GM12872 (cell line): ENCODE results near the gene TECPR2.

Source experiments
- TF ChIP-seq, protein P1 (sequence below): IDR thresholded peaks from 3 replicates; pipeline ENCODE4 v1.5.1; 2011; ENCODE audit warnings: low read depth, mild to moderate bottlenecking, low read length, moderate library complexity; ENCODE audit not compliant: insufficient read depth

Gene TECPR2, protein sequence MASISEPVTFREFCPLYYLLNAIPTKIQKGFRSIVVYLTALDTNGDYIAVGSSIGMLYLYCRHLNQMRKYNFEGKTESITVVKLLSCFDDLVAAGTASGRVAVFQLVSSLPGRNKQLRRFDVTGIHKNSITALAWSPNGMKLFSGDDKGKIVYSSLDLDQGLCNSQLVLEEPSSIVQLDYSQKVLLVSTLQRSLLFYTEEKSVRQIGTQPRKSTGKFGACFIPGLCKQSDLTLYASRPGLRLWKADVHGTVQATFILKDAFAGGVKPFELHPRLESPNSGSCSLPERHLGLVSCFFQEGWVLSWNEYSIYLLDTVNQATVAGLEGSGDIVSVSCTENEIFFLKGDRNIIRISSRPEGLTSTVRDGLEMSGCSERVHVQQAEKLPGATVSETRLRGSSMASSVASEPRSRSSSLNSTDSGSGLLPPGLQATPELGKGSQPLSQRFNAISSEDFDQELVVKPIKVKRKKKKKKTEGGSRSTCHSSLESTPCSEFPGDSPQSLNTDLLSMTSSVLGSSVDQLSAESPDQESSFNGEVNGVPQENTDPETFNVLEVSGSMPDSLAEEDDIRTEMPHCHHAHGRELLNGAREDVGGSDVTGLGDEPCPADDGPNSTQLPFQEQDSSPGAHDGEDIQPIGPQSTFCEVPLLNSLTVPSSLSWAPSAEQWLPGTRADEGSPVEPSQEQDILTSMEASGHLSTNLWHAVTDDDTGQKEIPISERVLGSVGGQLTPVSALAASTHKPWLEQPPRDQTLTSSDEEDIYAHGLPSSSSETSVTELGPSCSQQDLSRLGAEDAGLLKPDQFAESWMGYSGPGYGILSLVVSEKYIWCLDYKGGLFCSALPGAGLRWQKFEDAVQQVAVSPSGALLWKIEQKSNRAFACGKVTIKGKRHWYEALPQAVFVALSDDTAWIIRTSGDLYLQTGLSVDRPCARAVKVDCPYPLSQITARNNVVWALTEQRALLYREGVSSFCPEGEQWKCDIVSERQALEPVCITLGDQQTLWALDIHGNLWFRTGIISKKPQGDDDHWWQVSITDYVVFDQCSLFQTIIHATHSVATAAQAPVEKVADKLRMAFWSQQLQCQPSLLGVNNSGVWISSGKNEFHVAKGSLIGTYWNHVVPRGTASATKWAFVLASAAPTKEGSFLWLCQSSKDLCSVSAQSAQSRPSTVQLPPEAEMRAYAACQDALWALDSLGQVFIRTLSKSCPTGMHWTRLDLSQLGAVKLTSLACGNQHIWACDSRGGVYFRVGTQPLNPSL (N-terminal part only)

DNA sequence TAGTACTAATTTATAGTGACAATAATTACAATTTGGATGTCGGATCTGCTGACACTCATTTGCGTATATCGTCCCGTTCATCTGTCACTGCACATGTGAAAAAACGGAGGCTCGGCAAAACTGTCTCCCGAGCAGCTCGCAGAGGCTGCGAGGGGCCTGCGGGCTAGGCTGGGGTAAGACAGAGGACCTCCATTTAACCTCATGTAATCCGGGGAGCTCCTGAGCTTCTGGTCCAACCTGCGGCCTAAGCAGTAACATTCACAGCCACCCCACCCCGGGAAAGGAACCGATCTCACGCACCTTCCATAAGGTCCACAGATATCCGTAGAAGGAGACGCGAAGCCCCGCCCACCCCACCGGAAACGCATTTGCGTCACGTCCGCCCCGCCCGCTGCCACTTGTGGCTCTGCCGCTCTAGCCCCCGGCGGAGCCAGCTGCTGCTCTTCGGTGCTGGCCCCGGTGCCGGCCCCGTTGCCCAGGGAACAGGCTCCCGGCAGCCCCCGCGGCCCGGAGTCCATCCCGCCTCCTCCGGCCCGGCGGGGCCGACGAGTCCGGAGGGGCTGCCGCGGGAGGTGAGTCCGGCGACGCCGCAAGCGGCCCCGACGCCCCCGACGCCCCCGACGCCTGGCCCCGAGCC, at the start of gene TECPR2, which contains the start of gene CINP:
TSS of gene TECPR2 (plus strand) at position 397 of the 637 bp plus-strand sequence. CDS start 13,781 bp downstream, outside the sequence.
TSS of gene CINP (minus strand) at position 346 of the 637 bp plus-strand sequence. CDS start at position 307, 39 bp downstream.
- TF ChIP-seq, protein P1, sequence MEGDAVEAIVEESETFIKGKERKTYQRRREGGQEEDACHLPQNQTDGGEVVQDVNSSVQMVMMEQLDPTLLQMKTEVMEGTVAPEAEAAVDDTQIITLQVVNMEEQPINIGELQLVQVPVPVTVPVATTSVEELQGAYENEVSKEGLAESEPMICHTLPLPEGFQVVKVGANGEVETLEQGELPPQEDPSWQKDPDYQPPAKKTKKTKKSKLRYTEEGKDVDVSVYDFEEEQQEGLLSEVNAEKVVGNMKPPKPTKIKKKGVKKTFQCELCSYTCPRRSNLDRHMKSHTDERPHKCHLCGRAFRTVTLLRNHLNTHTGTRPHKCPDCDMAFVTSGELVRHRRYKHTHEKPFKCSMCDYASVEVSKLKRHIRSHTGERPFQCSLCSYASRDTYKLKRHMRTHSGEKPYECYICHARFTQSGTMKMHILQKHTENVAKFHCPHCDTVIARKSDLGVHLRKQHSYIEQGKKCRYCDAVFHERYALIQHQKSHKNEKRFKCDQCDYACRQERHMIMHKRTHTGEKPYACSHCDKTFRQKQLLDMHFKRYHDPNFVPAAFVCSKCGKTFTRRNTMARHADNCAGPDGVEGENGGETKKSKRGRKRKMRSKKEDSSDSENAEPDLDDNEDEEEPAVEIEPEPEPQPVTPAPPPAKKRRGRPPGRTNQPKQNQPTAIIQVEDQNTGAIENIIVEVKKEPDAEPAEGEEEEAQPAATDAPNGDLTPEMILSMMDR, result no peak

DNA sequence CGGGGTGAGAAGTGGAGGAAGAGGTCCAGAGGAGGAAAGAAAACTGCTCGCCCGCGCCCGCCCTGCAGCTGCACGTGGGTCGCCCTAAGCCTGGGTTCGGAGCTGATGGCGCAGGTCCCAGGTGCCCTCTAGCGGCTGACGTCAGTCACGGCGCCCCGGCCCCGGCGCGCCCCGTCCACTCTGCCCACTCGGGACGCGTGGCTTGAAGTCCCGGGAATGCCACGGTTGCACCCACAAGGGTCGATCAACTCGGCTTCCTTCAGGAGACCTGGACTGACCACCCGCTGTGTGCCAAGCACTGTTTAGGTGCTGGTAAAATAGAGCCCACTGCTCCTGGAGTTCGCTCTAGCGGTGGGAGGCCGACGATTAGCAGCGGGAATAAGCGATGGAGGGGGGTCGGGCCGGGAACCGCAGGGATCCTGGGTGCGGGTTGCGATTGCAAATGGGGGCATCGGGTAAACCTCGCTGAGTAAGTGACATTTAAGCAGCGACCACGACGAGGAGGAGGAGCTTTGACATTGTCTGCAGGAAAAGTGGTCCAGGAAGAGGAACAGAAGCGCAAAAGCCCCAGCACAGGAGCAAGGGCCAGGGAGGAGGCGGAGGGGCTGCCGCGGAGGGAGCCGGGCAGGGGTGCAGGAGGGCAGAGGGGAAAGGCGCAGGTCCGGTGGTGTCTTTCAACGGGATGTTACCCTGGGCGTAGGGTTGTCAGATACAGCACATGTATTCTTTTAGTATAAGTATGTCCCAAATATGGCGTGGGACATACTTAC, 48.3 kb upstream of the TECPR2 start:
- TF ChIP-seq, protein P1, result peak; percentile 97

DNA sequence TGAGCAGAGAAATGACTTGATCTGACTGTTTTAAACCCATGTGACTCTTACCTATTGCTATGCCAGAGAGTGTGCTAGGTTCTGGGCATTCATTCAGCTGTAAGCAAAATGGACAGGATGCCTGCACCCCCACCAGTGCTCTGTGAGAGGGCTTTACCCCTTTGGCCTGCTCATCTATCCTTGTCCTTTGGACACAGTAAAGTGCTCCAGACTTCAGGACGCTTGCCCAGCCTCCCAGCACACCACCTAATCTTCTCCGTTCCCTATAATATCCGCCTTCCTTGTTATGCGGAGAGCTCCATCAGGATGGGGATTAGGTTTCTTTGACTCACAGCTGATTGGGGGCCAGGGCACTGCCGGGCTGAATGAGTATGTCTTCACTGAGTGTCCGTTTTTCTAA, 47.6 kb upstream of the TECPR2 start:
- TF ChIP-seq, protein P1, result no peak

DNA sequence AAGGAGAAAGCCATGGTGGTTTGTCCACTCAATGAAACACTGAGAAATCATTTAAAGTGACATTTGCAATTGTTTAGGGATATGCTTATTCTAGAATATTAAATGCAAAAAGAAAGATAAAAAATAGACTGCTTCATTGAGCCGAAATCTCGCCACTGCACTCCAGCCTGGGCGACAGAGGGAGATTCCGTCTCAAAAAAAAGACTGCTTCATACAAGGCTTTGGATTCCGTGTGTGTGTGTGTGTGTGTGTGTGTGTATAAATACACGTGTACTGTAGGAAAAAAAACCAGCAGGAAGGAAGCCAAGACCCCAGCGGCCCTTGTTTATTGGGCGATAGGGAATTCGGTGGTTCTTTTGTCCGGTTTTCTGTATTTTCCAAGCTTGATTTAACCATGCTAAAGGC, 46.4 kb upstream of the TECPR2 start:
- TF ChIP-seq, protein P1, result no peak

DNA sequence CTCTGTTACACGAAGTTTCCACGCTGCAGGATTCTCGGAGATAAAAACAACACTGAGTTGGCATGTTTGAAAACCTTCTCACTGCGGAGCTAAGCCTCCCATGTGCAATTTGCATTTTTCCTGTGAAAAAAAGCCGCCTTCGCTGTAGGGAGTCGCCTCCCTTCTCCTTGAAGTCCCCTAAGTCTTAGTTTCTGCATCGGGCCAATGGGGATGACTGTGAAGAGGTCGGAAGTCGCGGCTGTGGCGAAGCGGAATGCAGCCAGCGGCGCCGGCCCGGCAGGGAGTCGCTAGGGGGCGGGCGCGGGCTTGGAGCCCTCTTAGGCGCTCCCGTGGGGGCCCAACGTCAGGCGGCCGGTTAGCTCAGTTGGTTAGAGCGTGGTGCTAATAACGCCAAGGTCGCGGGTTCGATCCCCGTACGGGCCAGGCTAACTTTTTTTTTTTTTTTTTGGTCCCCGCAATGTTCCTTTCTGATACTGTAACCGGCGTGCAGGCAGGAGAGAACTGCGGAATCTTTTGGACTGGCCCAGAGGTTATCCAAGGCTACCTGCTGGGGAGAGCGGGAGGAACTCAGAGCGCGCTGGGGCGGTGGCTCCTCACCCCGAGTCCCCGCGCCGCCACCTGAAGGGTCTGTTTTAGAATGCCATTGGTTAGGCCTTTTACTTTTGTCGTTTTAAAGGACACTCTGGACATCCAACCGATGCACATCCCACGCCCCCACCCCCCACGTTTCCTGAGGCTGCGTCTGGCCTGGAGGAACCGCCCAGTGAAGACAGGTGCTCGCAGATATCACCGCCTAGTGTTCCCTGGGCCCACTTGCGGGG, 45.8 kb upstream of the TECPR2 start:
- TF ChIP-seq, protein P1, result peak; percentile 76
